NCI-H2196 treated with DMSO at 0.1 percent for 48 hours (cell line): ENCODE results near the gene PRKCB.

ENCODE experiments used
- DNase-seq: peaks from one replicate; lab custom pipeline; 2025; ENCODE audit not compliant: unreplicated experiment; lab: John Stamatoyannopoulos, UW

The PRKCB gene

GRCh38 chr16:23962001-23962400, 126.2 kb downstream of the PRKCB start:
- DNase-seq, result no peak

DNA sequence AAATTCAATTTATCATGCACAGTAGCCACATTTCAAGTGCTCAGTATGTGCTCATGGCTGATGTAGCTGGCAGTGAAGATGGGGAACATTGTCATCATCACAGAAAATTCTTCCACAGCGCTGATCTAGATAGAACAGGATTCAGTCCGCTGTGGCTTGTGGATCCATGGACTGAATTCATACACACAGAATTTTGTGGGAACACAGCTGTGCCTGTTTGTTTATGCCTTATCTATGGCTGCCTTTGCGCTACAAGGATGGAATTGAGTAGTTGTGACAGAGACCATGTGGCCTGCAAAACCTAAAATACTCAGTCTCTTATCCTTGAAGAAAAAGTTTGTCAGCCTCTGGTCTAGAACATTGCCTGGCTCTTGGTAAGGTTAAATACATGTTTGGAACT, 128.4 kb downstream of the PRKCB start:
- no peak for DNase-seq

- no peak for DNase-seq
Observed at GRCh38 chr16:23965137-23965733, 129.5 kb downstream of the PRKCB start.

DNA sequence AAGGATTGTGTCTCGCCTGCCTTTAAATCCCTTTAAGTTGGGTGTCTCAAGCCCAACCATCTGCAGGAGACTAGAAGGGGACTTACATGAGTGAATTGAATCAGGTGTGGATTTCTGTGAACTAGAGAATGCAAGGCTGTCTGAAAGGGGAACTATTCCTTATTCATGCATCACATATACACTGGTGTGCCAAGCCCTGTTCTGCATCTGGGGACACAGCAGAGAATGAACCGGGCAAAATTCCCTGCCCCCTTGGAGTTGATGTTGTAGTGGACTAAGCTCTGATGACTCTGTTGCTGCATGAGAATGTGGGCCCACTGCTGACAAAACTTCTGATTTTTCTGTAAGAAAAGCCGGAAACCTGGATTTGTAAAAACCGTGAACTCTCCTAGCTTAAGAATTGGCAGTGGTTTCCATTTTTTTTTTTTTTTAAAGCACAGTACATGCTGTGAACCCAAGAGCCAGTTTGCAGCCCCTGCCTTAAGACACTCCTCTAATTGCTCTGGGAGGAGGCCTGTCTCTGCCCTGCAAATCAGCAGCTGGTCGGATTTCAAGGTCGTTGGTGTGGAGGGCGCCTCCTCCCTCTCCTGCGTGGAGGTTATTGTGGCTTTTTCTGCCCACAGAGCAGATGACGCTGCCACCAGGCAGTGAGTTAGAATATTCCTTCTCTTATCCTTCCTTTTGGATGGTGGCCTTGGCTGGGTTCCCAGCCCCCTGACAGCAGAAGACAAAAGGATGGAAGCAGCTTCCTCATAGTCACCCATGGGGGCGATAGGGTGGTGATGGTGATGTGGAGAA, 131.0 kb downstream of the PRKCB start:
- DNase-seq, result no peak

DNA sequence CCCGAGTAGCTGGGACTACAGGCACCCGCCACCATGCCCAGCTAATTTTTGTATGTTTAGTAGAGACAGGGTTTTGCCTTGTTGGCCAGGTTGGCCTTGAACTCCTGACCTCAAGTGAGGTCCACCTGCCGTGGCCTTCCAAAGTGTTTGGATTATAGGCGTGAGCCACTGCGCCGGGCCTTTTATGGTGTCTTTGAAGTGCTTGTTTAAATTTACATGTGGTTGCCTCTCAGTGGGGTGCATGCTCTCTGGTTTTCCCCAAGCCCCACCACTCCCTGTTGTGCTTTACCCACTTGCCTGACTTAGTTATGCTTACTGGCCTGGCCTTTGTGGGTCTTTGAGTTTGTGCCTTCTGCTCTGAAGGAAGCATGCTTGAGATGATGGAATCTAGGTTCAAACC, 132.0 kb downstream of the PRKCB start:
- no peak for DNase-seq

- DNase-seq, result no peak
Observed at GRCh38 chr16:23968176-23968575, 132.4 kb downstream of the PRKCB start.

- no peak for DNase-seq
Observed at GRCh38 chr16:23969468-23970297, 133.9 kb downstream of the PRKCB start.

DNA sequence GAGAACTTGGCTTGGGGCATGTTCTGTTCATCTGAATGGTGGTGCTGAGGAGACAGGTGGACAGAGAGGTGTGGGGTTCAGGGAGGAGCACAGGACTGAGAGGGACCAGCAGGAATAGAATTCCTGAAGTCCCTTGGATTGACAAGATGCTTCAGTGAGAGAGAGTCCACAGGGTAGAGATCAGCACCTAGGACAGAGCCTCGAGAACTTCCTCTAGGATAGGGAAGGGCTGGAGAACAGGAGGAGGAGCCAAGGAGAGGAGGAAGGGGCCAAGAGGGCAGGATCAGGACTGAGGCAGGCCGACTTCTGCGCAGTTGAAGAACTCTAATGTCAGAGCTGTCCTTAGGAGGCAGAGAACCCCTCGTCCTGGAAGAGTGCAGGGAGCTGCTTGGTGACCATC, 138.4 kb downstream of the PRKCB start:
- DNase-seq, result no peak

- no peak for DNase-seq
Observed at GRCh38 chr16:23975293-23975692, 139.5 kb downstream of the PRKCB start.

- DNase-seq, result no peak
Observed at GRCh38 chr16:23976091-23976490, 140.3 kb downstream of the PRKCB start.

DNA sequence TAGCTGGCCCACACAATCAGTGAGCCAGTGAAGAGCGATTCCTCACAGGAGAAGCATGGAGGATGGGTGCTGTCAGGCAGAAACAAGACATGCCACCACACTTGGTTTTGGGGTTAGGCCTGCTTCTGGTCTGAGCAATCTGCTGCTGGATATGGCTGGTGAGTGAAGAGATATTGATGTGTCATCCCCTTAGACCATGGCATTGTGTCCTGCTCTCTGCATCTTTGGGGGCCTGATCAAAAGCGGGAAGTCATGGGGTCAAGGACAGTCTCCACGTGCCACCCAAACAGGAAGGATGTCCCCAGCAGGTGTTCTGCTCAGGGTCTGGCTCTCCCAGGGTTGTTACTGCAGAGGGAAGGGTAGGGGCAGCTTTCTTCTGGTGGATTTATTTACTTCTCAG, 140.7 kb downstream of the PRKCB start:
- DNase-seq, result no peak

DNA sequence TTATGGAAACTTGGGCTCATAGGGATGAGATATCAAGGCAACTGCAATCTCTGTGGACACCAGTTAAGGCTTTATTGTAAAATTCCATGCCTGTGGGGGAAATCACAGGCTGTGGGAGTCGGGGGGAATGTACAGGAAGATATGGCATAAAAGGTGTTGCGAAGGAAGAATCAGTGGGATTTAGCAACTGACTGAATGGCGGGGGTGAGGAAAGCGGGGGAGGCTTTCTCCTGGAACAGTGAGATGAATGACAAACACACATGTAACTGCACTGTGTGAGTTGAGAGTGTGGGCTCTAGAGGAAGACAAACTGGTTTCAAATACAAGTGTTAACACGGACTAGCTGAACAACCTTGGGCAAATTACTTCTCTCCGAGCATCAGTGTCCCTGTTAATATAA, 143.7 kb downstream of the PRKCB start:
- DNase-seq, result no peak

GRCh38 chr16:23979982-23980381, 144.2 kb downstream of the PRKCB start:
- DNase-seq, result no peak

GRCh38 chr16:23981429-23982399, 145.9 kb downstream of the PRKCB start:
- DNase-seq, result no peak

GRCh38 chr16:23986455-23986854, 150.7 kb downstream of the PRKCB start:
- DNase-seq, result no peak

DNA sequence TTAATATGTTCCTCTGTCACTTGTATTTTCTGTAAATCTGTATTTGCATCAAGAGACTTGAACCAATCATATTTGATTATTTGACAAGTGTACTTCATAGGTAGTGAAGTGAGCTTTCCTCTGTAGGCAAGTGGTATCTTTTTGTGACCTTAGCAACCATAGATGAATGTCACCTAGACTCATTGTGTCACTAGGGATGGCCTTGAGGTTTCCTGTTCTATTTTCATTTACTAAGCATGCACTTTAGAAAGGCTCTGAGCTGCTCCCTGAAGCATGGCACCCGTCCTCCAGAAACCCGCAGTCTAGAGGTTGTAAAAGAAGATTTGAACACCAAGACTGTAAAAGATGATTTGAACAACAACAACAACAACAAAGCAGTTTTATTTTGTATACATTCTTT, 151.7 kb downstream of the PRKCB start:
- DNase-seq, result no peak

- DNase-seq, result no peak
Observed at GRCh38 chr16:23990507-23990906, 154.7 kb downstream of the PRKCB start.

DNA sequence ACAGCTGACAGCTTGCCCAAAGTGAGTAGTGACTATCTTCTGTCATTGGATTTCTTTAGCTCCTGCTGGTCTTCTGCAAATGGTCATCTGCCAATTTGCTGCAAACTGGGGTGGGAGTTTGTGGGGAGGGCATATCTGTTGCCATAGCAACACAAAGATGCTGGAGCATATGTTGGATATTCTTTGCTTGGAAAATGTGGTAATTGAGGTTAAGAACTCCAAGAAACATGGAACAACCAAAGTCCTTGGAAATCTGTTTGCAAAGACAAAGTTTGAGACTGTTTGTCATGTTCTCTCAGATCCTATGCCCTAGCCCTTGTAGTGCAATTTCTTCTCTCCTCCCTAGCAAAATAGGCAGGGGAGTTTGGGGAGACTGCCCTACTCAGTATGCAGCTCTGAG, 155.3 kb downstream of the PRKCB start:
- DNase-seq, result no peak

GRCh38 chr16:23994615-23995014, 158.8 kb downstream of the PRKCB start:
- no peak for DNase-seq

DNA sequence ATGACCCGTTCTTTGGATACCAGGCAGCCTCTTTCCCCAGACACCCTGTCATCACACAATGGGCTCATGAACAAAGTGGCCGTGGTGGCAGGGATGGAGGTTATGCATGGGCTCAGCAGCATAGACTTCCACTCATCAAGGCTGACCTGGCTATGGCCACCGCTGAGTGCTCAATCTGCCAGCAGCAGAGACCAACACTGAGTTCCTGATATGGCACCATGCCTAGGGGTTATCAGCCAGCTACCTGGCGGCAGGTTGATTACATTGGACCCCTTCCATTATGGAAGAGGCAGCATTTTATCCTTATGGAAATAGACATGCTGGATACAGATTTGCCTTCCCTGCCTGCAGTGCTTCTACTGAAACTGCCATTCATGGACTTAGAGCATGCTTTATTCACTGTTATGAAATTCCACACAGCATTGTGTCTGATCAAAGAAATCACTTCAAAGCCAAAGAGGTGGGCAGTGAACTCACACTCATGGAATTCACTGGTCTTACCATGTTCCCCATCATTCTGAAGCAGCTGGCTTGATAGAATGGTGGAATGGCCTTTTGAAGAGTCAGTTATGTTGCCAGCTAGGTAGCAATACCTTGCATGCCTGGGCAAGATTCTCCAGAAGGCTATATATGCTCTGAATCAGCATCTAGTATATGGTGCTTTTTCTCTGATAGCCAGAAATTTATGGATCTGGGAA, 160.6 kb downstream of the PRKCB start:
- no peak for DNase-seq
